Spleen (tissue), 7 donors: ENCODE measurements around the gene GGACT.

Experiments
- CTCF ChIP-seq, 11 experiments: fragments of 200-600 bp in 7 of 11; fragments of 450-650 bp in 4 of 11; sonication (generic) in 4 of 11; IDR thresholded peaks in 8 of 11; conservative IDR thresholded peaks in 3 of 11; 1 replicate in 7 of 11; 2 replicates in 4 of 11; pipeline versions ENCODE4 v1.4.0 to v1.8.0; 2016 to 2021; ENCODE audit warnings: antibody characterized with exemption in 11 of 11, inconsistent platforms in 4 of 11, mild to moderate bottlenecking in 1 of 11
- POLR2A ChIP-seq, 3 donors: fragments of 450-650 bp; IDR thresholded peaks; one replicate each; pipeline ENCODE4 v1.5.1; 2017; ENCODE audit warnings: antibody characterized with exemption in 3 of 3, mild to moderate bottlenecking in 1 of 3
- donor health status: DM: no; HTN: no; CAD: no; lungs with moderate emphysema.
- donor health status: DM: no; HTN: no; CAD: no.
- donor health status: DM: no; HTN: no; CAD: no.

- TF ChIP-seq CTCF (IDR thresholded peaks at IDR 0.05 in 8 of 11, conservative IDR thresholded peaks at IDR 0.05 in 3 of 11) (no peak), POLR2A (IDR thresholded peaks at IDR 0.05) (no peak)
Observed at GRCh38 chr13:100611678-100612492, 23.3 kb upstream of the GGACT start.
